H9 (cell line): ENCODE results near the gene TMEM254. TPM values are rescaled to one million over a fixed set of nuclear protein-coding genes. Genes with fewer than 3 reads are reported as not detected.

Experiments used
- DNase-seq: peaks from one replicate; pipeline ENCODE4 v3.0.0-alpha.2; 2017
- H2AFZ ChIP-seq: one replicate; pipeline ENCODE4 v1.6.1; 2013; ENCODE audit warnings: mild to moderate bottlenecking, low read length, control low read depth, moderate library complexity
- H2AK5ac ChIP-seq: 2 replicates; pipeline ENCODE4 v1.6.1; 2013; ENCODE audit warnings: low read length, control low read depth, mixed read lengths; ENCODE audit not compliant: insufficient read length
- H2BK120ac ChIP-seq: one replicate; pipeline ENCODE4 v1.6.1; 2013; ENCODE audit warnings: low read depth, mild to moderate bottlenecking, low read length, control low read depth, inconsistent platforms; ENCODE audit not compliant: poor library complexity, severe bottlenecking
- H2BK12ac ChIP-seq: 2 replicates; pipeline ENCODE4 v1.6.1; 2013; ENCODE audit warnings: low read length, control low read depth, mixed read lengths, low read depth; ENCODE audit not compliant: insufficient read length
- H2BK15ac ChIP-seq: 2 replicates; pipeline ENCODE4 v1.6.1; 2013; ENCODE audit warnings: low read depth, low read length, control low read depth
- H2BK20ac ChIP-seq: one replicate; pipeline ENCODE4 v1.6.1; 2013; ENCODE audit warnings: low read depth, mild to moderate bottlenecking, low read length, control low read depth, inconsistent platforms; ENCODE audit not compliant: poor library complexity, severe bottlenecking
- H2BK5ac ChIP-seq: 2 replicates; pipeline ENCODE4 v1.6.1; 2013; ENCODE audit warnings: low read length, control low read depth, mixed read lengths; ENCODE audit not compliant: insufficient read length
- H3K14ac ChIP-seq: 2 replicates; pipeline ENCODE4 v1.6.1; 2013; ENCODE audit warnings: low read length, control low read depth; ENCODE audit not compliant: insufficient read depth
- H3K18ac ChIP-seq: 2 replicates; pipeline ENCODE4 v1.6.1; 2013; ENCODE audit warnings: low read depth, mild to moderate bottlenecking, mixed read lengths, low read length, control low read depth; ENCODE audit not compliant: insufficient read length
- H3K23ac ChIP-seq: 2 replicates; pipeline ENCODE4 v1.6.1; 2013; ENCODE audit warnings: low read length, control low read depth, mixed read lengths, low read depth; ENCODE audit not compliant: insufficient read length
- H3K23me2 ChIP-seq: 2 replicates; pipeline ENCODE4 v1.6.1; 2013; ENCODE audit warnings: low read depth, mild to moderate bottlenecking, mixed read lengths, low read length, control low read depth; ENCODE audit not compliant: insufficient read length, poor library complexity, severe bottlenecking
- H3K27ac ChIP-seq: 2 replicates; pipeline ENCODE4 v1.5.1; 2013; ENCODE audit warnings: low read length, control low read depth, mixed read lengths, low read depth; ENCODE audit not compliant: insufficient read length
- H3K27me3 ChIP-seq: 2 replicates; pipeline ENCODE4 v1.6.1; 2013; ENCODE audit warnings: low read length, control low read depth, inconsistent platforms; ENCODE audit not compliant: insufficient read depth
- H3K4ac ChIP-seq: 2 replicates; pipeline ENCODE4 v1.6.1; 2013; ENCODE audit warnings: low read depth, mild to moderate bottlenecking, control low read depth, inconsistent platforms, low read length, moderate library complexity
- H3K4me1 ChIP-seq: 2 replicates; pipeline ENCODE4 v1.6.1; 2013; ENCODE audit warnings: low read length, control low read depth, inconsistent platforms; ENCODE audit not compliant: insufficient read depth
- H3K4me2 ChIP-seq: 2 replicates; pipeline ENCODE4 v1.6.1; 2013; ENCODE audit warnings: low read length, control low read depth, mixed read lengths; ENCODE audit not compliant: insufficient read length, insufficient read depth
- H3K56ac ChIP-seq: 2 replicates; pipeline ENCODE4 v1.6.1; 2013; ENCODE audit warnings: low read depth, mild to moderate bottlenecking, mixed read lengths, low read length, control low read depth; ENCODE audit not compliant: insufficient read length
- H3K79me1 ChIP-seq: 2 replicates; pipeline ENCODE4 v1.6.1; 2013; ENCODE audit warnings: low read depth, mild to moderate bottlenecking, moderate library complexity, low read length, control low read depth, inconsistent platforms; ENCODE audit not compliant: insufficient read depth, poor library complexity, severe bottlenecking
- H3K79me2 ChIP-seq: 2 replicates; pipeline ENCODE4 v1.6.1; 2013; ENCODE audit warnings: low read length, control low read depth, inconsistent platforms; ENCODE audit not compliant: insufficient read depth
- H3K9ac ChIP-seq: 2 replicates; pipeline ENCODE4 v1.6.1; 2013; ENCODE audit warnings: low read length, control low read depth, mixed read lengths; ENCODE audit not compliant: insufficient read length; ENCODE audit errors: extremely low read depth
- H3K9me3 ChIP-seq: one replicate; pipeline ENCODE4 v1.6.1; 2013; ENCODE audit warnings: low read depth, low read length, inconsistent platforms; ENCODE audit not compliant: control insufficient read depth
- H3T11ph ChIP-seq: one replicate; pipeline ENCODE4 v1.6.1; 2013; ENCODE audit warnings: mild to moderate bottlenecking, low read length, control low read depth, inconsistent platforms
- H4K20me1 ChIP-seq: one replicate; pipeline ENCODE4 v1.6.1; 2013; ENCODE audit not compliant: control insufficient read depth, insufficient read length, insufficient read depth
- H4K5ac ChIP-seq: 2 replicates; pipeline ENCODE4 v1.6.1; 2013; ENCODE audit warnings: low read depth, mild to moderate bottlenecking, mixed read lengths, low read length, control low read depth; ENCODE audit not compliant: insufficient read length
- H4K8ac ChIP-seq: replicated peaks from 2 replicates; pipeline ENCODE4 v1.6.1; 2013; ENCODE audit warnings: low read length, control low read depth, mixed read lengths, low read depth; ENCODE audit not compliant: insufficient read length
- H4K91ac ChIP-seq: 2 replicates; pipeline ENCODE4 v1.6.1; 2013; ENCODE audit warnings: low read depth, mild to moderate bottlenecking, moderate library complexity, mixed read lengths, low read length, control low read depth; ENCODE audit not compliant: insufficient read length
- H3K27ac Mint-ChIP-seq, 3 experiments: 2 replicates in 2 of 3; 3 replicates in 1 of 3; pipeline ENCODE4 v1.8.0; 2020 to 2021; ENCODE audit warnings: mixed read lengths in 3 of 3, mild to moderate bottlenecking in 1 of 3, moderate library complexity in 1 of 3
- H3K27me3 Mint-ChIP-seq: 2 replicates; pipeline ENCODE4 v1.8.0; 2021; ENCODE audit warnings: low read depth, mild to moderate bottlenecking, moderate library complexity, mixed read lengths
- H3K36me3 Mint-ChIP-seq, 3 experiments: 2 replicates in 2 of 3; 3 replicates in 1 of 3; pipeline ENCODE4 v1.8.0; 2020 to 2021; ENCODE audit warnings: low read depth in 3 of 3, mixed read lengths in 3 of 3; ENCODE audit not compliant: insufficient read depth in 1 of 3
- H3K4me1 Mint-ChIP-seq, 2 experiments: 2 replicates each; pipeline ENCODE4 v1.8.0; 2020; ENCODE audit warnings: mixed read lengths in 2 of 2
- H3K4me3 Mint-ChIP-seq, 2 experiments: 2 replicates in 1 of 2; 3 replicates in 1 of 2; pipeline ENCODE4 v1.8.0; 2020 to 2021; ENCODE audit warnings: mild to moderate bottlenecking in 2 of 2, mixed read lengths in 2 of 2, moderate library complexity in 1 of 2
- H3K9me3 Mint-ChIP-seq, 2 experiments: 2 replicates in 1 of 2; 3 replicates in 1 of 2; pipeline ENCODE4 v1.8.0; 2020; ENCODE audit warnings: mild to moderate bottlenecking in 2 of 2, mixed read lengths in 2 of 2, moderate library complexity in 1 of 2
- WGBS: extraction: QIAGEN DNeasy Blood & Tissue Kit; methylation state at CpG from one replicate; pipeline ENCODE4 v1.1.7; 2013; ENCODE audit warnings: missing lambda C conversion rate, low lambda C conversion rate, mixed read lengths; ENCODE audit not compliant: insufficient read length; ENCODE audit errors: extremely low coverage; 5-methylcytosine and 5-hydroxymethylcytosine counted together
- total RNA-seq: library from RNA; stranded (reverse); gene quantifications from 2 replicates; pipeline ENCODE4 v1.2.1, GENCODE V29; 2021
- TF ChIP-seq, protein P1 (sequence below): fragments of 200-600 bp; sonication (generic); conservative IDR thresholded peaks from 3 replicates; pipeline ENCODE4 v1.8.0; 2021; ENCODE audit warnings: antibody characterized with exemption, mild to moderate bottlenecking

The TMEM254 gene
- total RNA-seq, 1 experiment from 2014 or later, result 20.3 TPM

DNA sequence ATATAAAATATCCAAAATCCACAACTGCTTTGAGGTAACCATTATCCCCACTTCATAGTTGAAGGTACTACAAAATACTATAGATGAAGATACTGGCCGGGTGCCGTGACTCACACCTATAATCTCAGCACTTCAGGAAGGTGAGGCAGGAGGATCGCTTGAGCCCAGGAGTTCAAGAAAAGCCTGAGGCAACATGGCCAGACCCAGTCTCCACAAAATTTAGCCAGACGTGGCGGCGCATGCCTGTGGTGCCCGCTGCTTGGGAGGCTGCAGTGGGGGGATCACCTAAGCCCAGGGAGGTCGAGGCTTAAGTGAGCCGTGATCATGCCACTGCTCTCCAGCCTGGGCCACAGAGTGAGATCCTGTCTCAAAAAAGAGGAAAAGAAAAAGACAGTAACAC, 21.7 kb downstream of the TMEM254 start:
- H3K4me1 ChIP-seq, result peaks cover 7% of the 10 kb centered on the region
- DNase-seq, result no peak
- no peak overlapping the region for H4K91ac ChIP-seq
- H2BK5ac ChIP-seq, result no peak overlapping the region
- H2BK20ac ChIP-seq, result no peak overlapping the region
- no peak overlapping the region for H3K27ac Mint-ChIP-seq
- H3K36me3 Mint-ChIP-seq, result no peaks in the 10 kb centered on the region
- no peaks in the 10 kb centered on the region for H3K27me3 ChIP-seq
- no peak overlapping the region for H3T11ph ChIP-seq
- no peak overlapping the region for H2AFZ ChIP-seq
- H3K79me2 ChIP-seq, result no peaks in the 10 kb centered on the region
- peaks cover 11% of the 10 kb centered on the region for H3K27me3 Mint-ChIP-seq
- H3K4ac ChIP-seq, result no peak overlapping the region
- no peak overlapping the region for H4K8ac ChIP-seq
- H3K23me2 ChIP-seq, result no peaks in the 10 kb centered on the region
- H3K23ac ChIP-seq, result no peak overlapping the region
- no peak overlapping the region for H2AK5ac ChIP-seq
- H3K9me3 Mint-ChIP-seq, result no peaks in the 10 kb centered on the region; a peak in 1 of 5 replicates
- H2BK12ac ChIP-seq, result no peak overlapping the region
- no peak overlapping the region for H2BK15ac ChIP-seq
- H3K27ac ChIP-seq, result no peak overlapping the region
- H3K4me1 Mint-ChIP-seq, result peaks cover 23 to 38% of the 10 kb centered on the region in 2 experiments
- H3K4me2 ChIP-seq, result no peak overlapping the region
- no peak overlapping the region for H2BK120ac ChIP-seq
- no peak overlapping the region for H3K14ac ChIP-seq
- no CpG with 5 or more reads among the region's 9 CpGs for WGBS
- no peaks in the 10 kb centered on the region for H4K20me1 ChIP-seq
- H3K79me1 ChIP-seq, result no peaks in the 10 kb centered on the region
- no peak overlapping the region for H3K18ac ChIP-seq
- no peak overlapping the region for H3K9ac ChIP-seq
- H3K4me3 Mint-ChIP-seq, result no peak overlapping the region
- H4K5ac ChIP-seq, result no peak overlapping the region
- no peak overlapping the region for H3K56ac ChIP-seq
- TF ChIP-seq, protein P1, sequence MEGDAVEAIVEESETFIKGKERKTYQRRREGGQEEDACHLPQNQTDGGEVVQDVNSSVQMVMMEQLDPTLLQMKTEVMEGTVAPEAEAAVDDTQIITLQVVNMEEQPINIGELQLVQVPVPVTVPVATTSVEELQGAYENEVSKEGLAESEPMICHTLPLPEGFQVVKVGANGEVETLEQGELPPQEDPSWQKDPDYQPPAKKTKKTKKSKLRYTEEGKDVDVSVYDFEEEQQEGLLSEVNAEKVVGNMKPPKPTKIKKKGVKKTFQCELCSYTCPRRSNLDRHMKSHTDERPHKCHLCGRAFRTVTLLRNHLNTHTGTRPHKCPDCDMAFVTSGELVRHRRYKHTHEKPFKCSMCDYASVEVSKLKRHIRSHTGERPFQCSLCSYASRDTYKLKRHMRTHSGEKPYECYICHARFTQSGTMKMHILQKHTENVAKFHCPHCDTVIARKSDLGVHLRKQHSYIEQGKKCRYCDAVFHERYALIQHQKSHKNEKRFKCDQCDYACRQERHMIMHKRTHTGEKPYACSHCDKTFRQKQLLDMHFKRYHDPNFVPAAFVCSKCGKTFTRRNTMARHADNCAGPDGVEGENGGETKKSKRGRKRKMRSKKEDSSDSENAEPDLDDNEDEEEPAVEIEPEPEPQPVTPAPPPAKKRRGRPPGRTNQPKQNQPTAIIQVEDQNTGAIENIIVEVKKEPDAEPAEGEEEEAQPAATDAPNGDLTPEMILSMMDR, result no peak
- no peaks in the 10 kb centered on the region for H3K9me3 ChIP-seq
